ENCODE measurements around the gene HILPDA.
"Not testable (repeated sequence)": the region's sequence is repeated elsewhere in the genome, so short reads cannot be mapped to it uniquely, and the experiment has no call there.

The HILPDA gene

DNA sequence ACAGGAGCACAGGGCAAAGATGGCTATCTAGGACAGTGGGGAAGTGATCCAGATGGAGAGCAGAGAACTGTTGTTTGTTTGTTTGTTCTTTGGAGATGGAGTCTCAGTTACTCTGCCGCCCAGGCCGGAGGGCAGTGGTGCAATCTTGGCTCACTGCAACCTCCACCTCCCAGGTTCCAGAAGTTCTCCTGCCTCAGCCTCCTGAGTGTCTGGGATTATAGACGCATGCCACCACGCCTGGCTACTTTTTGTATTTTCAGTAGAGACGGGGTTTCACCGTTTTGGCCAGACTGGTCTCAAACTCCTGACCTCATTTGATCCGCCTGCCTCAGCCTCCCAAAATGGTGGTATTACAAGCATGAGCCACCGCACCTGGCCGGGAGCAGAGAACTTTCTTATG, 41.7 kb downstream of the HILPDA start:
- POLR2A ChIA-PET (ENCODE audit: low non-redundant PET): no interaction called here
- CTCF ChIA-PET: no interaction called here
- TF ChIP-seq, protein P1, sequence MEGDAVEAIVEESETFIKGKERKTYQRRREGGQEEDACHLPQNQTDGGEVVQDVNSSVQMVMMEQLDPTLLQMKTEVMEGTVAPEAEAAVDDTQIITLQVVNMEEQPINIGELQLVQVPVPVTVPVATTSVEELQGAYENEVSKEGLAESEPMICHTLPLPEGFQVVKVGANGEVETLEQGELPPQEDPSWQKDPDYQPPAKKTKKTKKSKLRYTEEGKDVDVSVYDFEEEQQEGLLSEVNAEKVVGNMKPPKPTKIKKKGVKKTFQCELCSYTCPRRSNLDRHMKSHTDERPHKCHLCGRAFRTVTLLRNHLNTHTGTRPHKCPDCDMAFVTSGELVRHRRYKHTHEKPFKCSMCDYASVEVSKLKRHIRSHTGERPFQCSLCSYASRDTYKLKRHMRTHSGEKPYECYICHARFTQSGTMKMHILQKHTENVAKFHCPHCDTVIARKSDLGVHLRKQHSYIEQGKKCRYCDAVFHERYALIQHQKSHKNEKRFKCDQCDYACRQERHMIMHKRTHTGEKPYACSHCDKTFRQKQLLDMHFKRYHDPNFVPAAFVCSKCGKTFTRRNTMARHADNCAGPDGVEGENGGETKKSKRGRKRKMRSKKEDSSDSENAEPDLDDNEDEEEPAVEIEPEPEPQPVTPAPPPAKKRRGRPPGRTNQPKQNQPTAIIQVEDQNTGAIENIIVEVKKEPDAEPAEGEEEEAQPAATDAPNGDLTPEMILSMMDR (conservative IDR thresholded peaks at IDR 0.05; ENCODE audit: low read depth): no peak
- no peak for DNase-seq (ENCODE audit: low spot score)
- no peak overlapping the region for H3K27ac ChIP-seq

DNA sequence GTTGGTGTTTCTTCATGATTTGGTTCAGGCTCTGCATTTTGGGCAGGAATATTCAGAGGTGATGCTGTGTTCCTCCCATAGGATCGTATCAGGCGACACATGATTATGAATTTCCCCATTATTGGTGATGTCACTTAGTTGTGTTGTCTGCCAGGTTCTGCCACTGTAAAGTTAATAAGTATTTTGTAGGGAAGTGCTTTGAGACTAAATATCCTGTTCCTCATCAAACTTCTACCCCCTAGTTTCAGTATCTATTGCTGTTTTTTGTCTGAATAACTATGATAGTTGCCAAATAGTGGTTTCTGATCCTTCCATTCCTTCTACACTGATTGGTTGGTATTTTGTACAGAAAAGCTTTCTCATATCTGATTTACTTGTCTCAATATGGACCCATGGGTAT, 49.7 kb downstream of the HILPDA start:
- POLR2A ChIA-PET (ENCODE audit: low non-redundant PET); H3K27ac ChIP-seq; CTCF ChIA-PET; DNase-seq (ENCODE audit: low spot score): not testable (repeated sequence)

DNA sequence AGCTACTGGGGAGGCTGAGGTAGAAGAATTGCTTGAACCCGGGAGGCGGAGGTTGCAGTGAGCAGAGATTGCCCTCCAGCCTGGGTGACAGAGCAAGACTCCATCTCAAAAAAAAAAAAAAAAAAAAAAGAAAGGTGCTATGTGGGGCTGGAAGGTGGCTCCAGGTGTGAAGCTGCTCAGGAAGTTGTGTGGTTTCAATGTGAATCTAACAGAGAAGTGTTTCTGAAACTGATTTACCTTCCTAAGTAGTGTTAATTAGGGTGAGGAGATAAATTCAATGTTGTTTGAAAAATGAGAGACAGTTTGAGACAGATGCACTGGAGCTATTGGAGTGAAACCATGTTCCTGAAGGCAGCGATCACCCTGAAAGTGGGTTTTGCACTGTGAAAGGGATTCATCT, 51.1 kb downstream of the HILPDA start:
- CTCF ChIA-PET; H3K27ac ChIP-seq; DNase-seq (ENCODE audit: low spot score): not testable (repeated sequence)
- POLR2A ChIA-PET (ENCODE audit: low non-redundant PET): interaction anchor here (0.6 kb wide), 1 partner anchor 15 kb away, joined by 4 read pairs; no protein-coding TSS in a partner anchor

DNA sequence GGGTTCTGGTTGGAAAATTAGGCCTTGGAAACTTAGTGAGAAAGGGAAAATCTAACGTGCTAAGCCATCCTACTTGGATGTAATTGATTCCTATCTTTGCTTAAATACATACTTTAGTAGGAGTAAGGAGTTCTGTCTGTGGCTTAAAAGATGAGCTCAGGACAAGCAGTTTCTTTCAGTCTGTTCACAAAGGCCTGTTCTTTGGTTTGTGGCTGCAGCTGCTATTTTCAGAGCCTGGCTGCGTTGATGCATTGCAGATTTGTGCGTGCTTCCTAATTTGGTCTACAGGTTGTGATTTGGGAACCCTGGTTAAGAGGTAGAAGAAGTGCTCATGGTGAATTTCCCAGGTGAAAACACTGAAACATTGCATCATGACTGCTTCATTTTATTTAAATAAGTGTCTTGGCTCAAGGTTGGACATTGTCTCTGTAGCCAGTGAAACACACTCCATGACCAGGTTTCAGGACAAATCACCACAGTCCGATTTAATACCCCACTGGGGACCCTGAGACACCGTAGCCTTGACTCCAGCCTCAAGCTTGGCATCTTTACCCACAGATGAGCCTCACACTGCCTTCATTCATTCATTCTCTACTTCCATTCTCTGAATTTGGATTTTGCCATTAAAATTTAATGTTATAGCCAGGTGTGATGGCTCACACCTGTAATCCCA, 51.8 kb downstream of the HILPDA start:
- DNase-seq (ENCODE audit: low spot score); CTCF ChIA-PET; H3K27ac ChIP-seq: not testable (repeated sequence)
- POLR2A ChIA-PET (ENCODE audit: low non-redundant PET): interaction anchor here (0.6 kb wide), 1 partner anchor 16 kb away, joined by 4 read pairs; no protein-coding TSS in a partner anchor

All from RWPE1 (cell line).